Mononuclear cell (primary cell): ENCODE results near the gene GSTT2B. TPM values are rescaled to one million over a fixed set of nuclear protein-coding genes. Genes with fewer than 3 reads are reported as not detected.
"Not testable (repeated sequence)": the region's sequence is repeated elsewhere in the genome, so short reads cannot be mapped to it uniquely, and the experiment has no call there.

Source experiments
- H3K27me3 ChIP-seq: 2 replicates; pipeline ENCODE4 v1.6.0; 2011; ENCODE audit warnings: low read length, control low read depth; ENCODE audit not compliant: insufficient read depth
- H3K4me1 ChIP-seq: 2 replicates; pipeline ENCODE4 v1.5.1; 2011; ENCODE audit warnings: mild to moderate bottlenecking, low read length, control low read depth; ENCODE audit not compliant: insufficient read depth
- H3K4me3 ChIP-seq: 2 replicates; pipeline ENCODE4 v1.5.1; 2011; ENCODE audit warnings: mild to moderate bottlenecking, low read length, moderate library complexity
- H3K9me3 ChIP-seq: 2 replicates; pipeline ENCODE4 v1.5.1; 2011; ENCODE audit warnings: low read depth, mild to moderate bottlenecking, control low read depth, low read length
- total RNA-seq: library from RNA; depleted of rRNA; stranded (reverse); fragments of >200 nt; gene quantifications from one replicate; pipeline ENCODE4 v1.2.3, GENCODE V29; 2012

GSTT2B gene
- total RNA-seq, 1 donor = not detected

- no peaks in the 10 kb centered on the region for H3K27me3 ChIP-seq
- H3K4me3 ChIP-seq = no peak overlapping the region
- H3K4me1 ChIP-seq = no peaks in the 10 kb centered on the region
- no peaks in the 10 kb centered on the region for H3K9me3 ChIP-seq
These were observed 8.1 kb upstream of the GSTT2B start for GRCh38 chr22:23969071-23969470.

- H3K4me3 ChIP-seq, H3K27me3 ChIP-seq: not testable (repeated sequence)
These were observed 5.6 kb upstream of the GSTT2B start, which contains the start of gene DDTL for GRCh38 chr22:23966568-23966967. DDTL (plus strand) TSS chr22:23966888; CDS start chr22:23966915, 27 bp downstream.

GRCh38 chr22:23966094-23966493 lies 5.1 kb upstream of the GSTT2B start:
- not testable (repeated sequence) for H3K9me3 ChIP-seq, H3K4me1 ChIP-seq, H3K4me3 ChIP-seq, H3K27me3 ChIP-seq

More at GRCh38 chr22:23966568-23966967, 5.6 kb upstream of the GSTT2B start, which contains the start of gene DDTL:
- H3K9me3 ChIP-seq, H3K4me1 ChIP-seq: not testable (repeated sequence)

- H3K4me3 ChIP-seq, H3K27me3 ChIP-seq, H3K4me1 ChIP-seq, H3K9me3 ChIP-seq: not testable (repeated sequence)
These were observed 4.6 kb downstream of the GSTT2B start for GRCh38 chr22:23956301-23956900.

- H3K4me3 ChIP-seq, H3K4me1 ChIP-seq, H3K9me3 ChIP-seq, H3K27me3 ChIP-seq: not testable (repeated sequence)
These were observed 5.1 kb downstream of the GSTT2B start for GRCh38 chr22:23955886-23956285.

GRCh38 chr22:23954991-23955305 lies 6.0 kb downstream of the GSTT2B start:
- not testable (repeated sequence) for H3K27me3 ChIP-seq, H3K4me1 ChIP-seq, H3K9me3 ChIP-seq, H3K4me3 ChIP-seq

- H3K9me3 ChIP-seq, H3K27me3 ChIP-seq, H3K4me1 ChIP-seq, H3K4me3 ChIP-seq: not testable (repeated sequence)
These were observed 6.6 kb downstream of the GSTT2B start for GRCh38 chr22:23954193-23954990.

- not testable (repeated sequence) for H3K4me3 ChIP-seq
These were observed 7.5 kb downstream of the GSTT2B start for GRCh38 chr22:23953485-23953884.

GRCh38 chr22:23952794-23953405 lies 8.1 kb downstream of the GSTT2B start:
- not testable (repeated sequence) for H3K4me1 ChIP-seq, H3K9me3 ChIP-seq, H3K4me3 ChIP-seq, H3K27me3 ChIP-seq

More at GRCh38 chr22:23953485-23953884, 7.5 kb downstream of the GSTT2B start:
- not testable (repeated sequence) for H3K27me3 ChIP-seq, H3K9me3 ChIP-seq, H3K4me1 ChIP-seq

- H3K9me3 ChIP-seq, H3K4me3 ChIP-seq, H3K4me1 ChIP-seq, H3K27me3 ChIP-seq: not testable (repeated sequence)
These were observed 9.6 kb downstream of the GSTT2B start for GRCh38 chr22:23951383-23951782.

- H3K27me3 ChIP-seq, H3K4me3 ChIP-seq, H3K9me3 ChIP-seq, H3K4me1 ChIP-seq: not testable (repeated sequence)
These were observed 11.2 kb downstream of the GSTT2B start for GRCh38 chr22:23949764-23950163.

GRCh38 chr22:23947391-23947790 lies 13.6 kb downstream of the GSTT2B start:
- H3K4me3 ChIP-seq, H3K9me3 ChIP-seq, H3K27me3 ChIP-seq, H3K4me1 ChIP-seq: not testable (repeated sequence)

GRCh38 chr22:23940166-23940565 lies 20.8 kb downstream of the GSTT2B start:
- not testable (repeated sequence) for H3K4me3 ChIP-seq, H3K4me1 ChIP-seq, H3K9me3 ChIP-seq, H3K27me3 ChIP-seq

- Histone ChIP-seq H3K9me3 (no peaks in the 10 kb centered on the region), H3K4me1 (no peaks in the 10 kb centered on the region)
These were observed 22.0 kb downstream of the GSTT2B start for GRCh38 chr22:23939017-23939357.

GRCh38 chr22:23938328-23939016 lies 22.5 kb downstream of the GSTT2B start:
- Histone ChIP-seq H3K4me1 (no peaks in the 10 kb centered on the region), H3K9me3 (no peaks in the 10 kb centered on the region), H3K4me3 (no peak overlapping the region), H3K27me3 (no peaks in the 10 kb centered on the region)

More at GRCh38 chr22:23939017-23939357, 22.0 kb downstream of the GSTT2B start:
- Histone ChIP-seq H3K4me3 (no peak overlapping the region), H3K27me3 (no peaks in the 10 kb centered on the region)
